SK-N-SH (cell line): ENCODE results near the gene ACSF3. TPM values are rescaled to one million over a fixed set of nuclear protein-coding genes. Genes with fewer than 3 reads are reported as not detected.

Experiments
- CTCF ChIA-PET: fragments of 300-600, 350-600 bp; formaldehyde crosslinking; extraction: SDS; loops from one replicate; lab custom pipeline; 2021; lab: Yijun Ruan, JAX
- POLR2A ChIA-PET: fragments of 350-600 bp; sonication (Branson Sonifier 250); formaldehyde crosslinking; extraction: SDS; loops from one replicate; lab custom pipeline; 2020; ENCODE audit warnings: antibody characterized with exemption, inconsistent platforms; lab: Yijun Ruan, JAX
- DNase-seq: peaks from one replicate; pipeline ENCODE4 v3.0.0; 2012
- H2AFZ ChIP-seq: fragments of 200-600 bp; sonication (generic); 2 replicates; pipeline ENCODE4 v1.8.1; 2016; ENCODE audit warnings: antibody characterized with exemption, mild to moderate bottlenecking, low read depth
- H3F3A ChIP-seq: fragments of 200-600 bp; sonication (generic); replicated peaks from 2 replicates; pipeline ENCODE3; 2016; ENCODE audit warnings: antibody characterized with exemption, mild to moderate bottlenecking; ENCODE audit not compliant: insufficient read depth
- H3K27ac ChIP-seq, 2 experiments: fragments of 200-500 bp in 1 of 2; fragments of 200-600 bp in 1 of 2; sonication (Bioruptor generic) in 1 of 2; sonication (generic), shearing (Covaris generic) in 1 of 2; 2 replicates each; pipeline versions ENCODE4 v1.5.1 to v1.6.1; 2014 to 2016; ENCODE audit warnings: low read depth in 2 of 2, inconsistent platforms in 1 of 2, low read length in 1 of 2, mild to moderate bottlenecking in 1 of 2, mixed read lengths in 1 of 2
- H3K27me3 ChIP-seq: fragments of 200-600 bp; sonication (generic), shearing (Covaris generic); 2 replicates; pipeline ENCODE4 v1.6.1; 2016; ENCODE audit warnings: mixed run types; ENCODE audit not compliant: insufficient read depth
- H3K36me3 ChIP-seq, 2 experiments: fragments of 200-500 bp in 1 of 2; fragments of 200-600 bp in 1 of 2; sonication (Bioruptor generic) in 1 of 2; sonication (generic) in 1 of 2; replicated peaks in 1 of 2; 2 replicates each; pipeline versions ENCODE3 to v1.5.1; 2014 to 2016; ENCODE audit warnings: low read length in 1 of 2, mild to moderate bottlenecking in 1 of 2; ENCODE audit not compliant: insufficient read depth in 2 of 2, control insufficient read depth in 1 of 2
- H3K4me1 ChIP-seq, 2 experiments: fragments of 200-500 bp in 1 of 2; fragments of 200-600 bp in 1 of 2; sonication (Bioruptor generic) in 1 of 2; sonication (generic), shearing (Covaris generic) in 1 of 2; 2 replicates each; pipeline versions ENCODE4 v1.5.1 to v1.6.1; 2014 to 2016; ENCODE audit warnings: low read depth in 1 of 2, low read length in 1 of 2, mixed run types in 1 of 2; ENCODE audit not compliant: insufficient read depth in 2 of 2, control insufficient read depth in 1 of 2
- H3K4me2 ChIP-seq: fragments of 200-600 bp; sonication (generic), shearing (Covaris generic); 2 replicates; pipeline ENCODE4 v1.6.1; 2017; ENCODE audit warnings: mixed run types
- H3K4me3 ChIP-seq, 2 experiments: fragments of 200-500 bp in 1 of 2; fragments of 200-600 bp in 1 of 2; sonication (Bioruptor generic) in 1 of 2; sonication (generic), shearing (Covaris generic) in 1 of 2; 2 replicates each; pipeline versions ENCODE4 v1.5.1 to v1.8.1; 2014 to 2016; ENCODE audit warnings: low read depth in 2 of 2, inconsistent platforms in 1 of 2, low read length in 1 of 2, mild to moderate bottlenecking in 1 of 2, mixed read lengths in 1 of 2, moderate library complexity in 1 of 2
- H3K79me2 ChIP-seq: fragments of 200-600 bp; sonication (generic); 2 replicates; pipeline ENCODE4 v1.8.1; 2017; ENCODE audit warnings: mild to moderate bottlenecking; ENCODE audit not compliant: insufficient read depth
- H3K9ac ChIP-seq: fragments of 200-600 bp; sonication (generic); 2 replicates; pipeline ENCODE4 v1.6.1; 2017; ENCODE audit warnings: mixed run types
- H3K9me2 ChIP-seq: fragments of 200-600 bp; sonication (generic); 2 replicates; pipeline ENCODE4 v1.6.1; 2017; ENCODE audit warnings: mixed run types
- H3K9me3 ChIP-seq: fragments of 200-600 bp; sonication (generic); 2 replicates; pipeline ENCODE4 v1.6.1; 2017; ENCODE audit warnings: mixed run types, mild to moderate bottlenecking, moderate library complexity
- H4K20me1 ChIP-seq: fragments of 200-600 bp; sonication (generic); 2 replicates; pipeline ENCODE4 v1.6.1; 2017; ENCODE audit warnings: mild to moderate bottlenecking, mixed run types; ENCODE audit not compliant: insufficient read depth
- ELF1 ChIP-seq: IDR thresholded peaks from 2 replicates; pipeline ENCODE4 v1.4.0; 2012
- EZH2phosphoT487 ChIP-seq: fragments of 200-600 bp; sonication (generic); IDR thresholded peaks from 2 replicates; pipeline ENCODE4 v1.6.1; 2017; ENCODE audit warnings: low read depth, mixed run types, mild to moderate bottlenecking, antibody characterized with exemption, moderate library complexity, borderline replicate concordance
- GATA2 ChIP-seq: sonication (generic); formaldehyde crosslinking; IDR thresholded peaks from 2 replicates; pipeline ENCODE4 v1.5.0; 2020; ENCODE audit warnings: mild to moderate bottlenecking, missing genetic modification reagents
- MEF2A ChIP-seq: IDR thresholded peaks from 2 replicates; pipeline ENCODE4 v1.4.0; 2012; ENCODE audit warnings: low read depth, borderline replicate concordance
- NRF1 ChIP-seq: IDR thresholded peaks from 2 replicates; pipeline ENCODE4 v1.6.1; 2012; ENCODE audit warnings: low read depth, mild to moderate bottlenecking, low read length
- RCOR1 ChIP-seq: fragments of 150-350 bp; IDR thresholded peaks from 2 replicates; pipeline ENCODE4 v1.6.1; 2017; ENCODE audit warnings: antibody characterized with exemption, low read length
- SMC3 ChIP-seq: IDR thresholded peaks from 2 replicates; pipeline ENCODE4 v1.6.1; 2012; ENCODE audit warnings: low read depth, low read length, improper control_type of control experiment
- TEAD4 ChIP-seq: IDR thresholded peaks from 2 replicates; pipeline ENCODE4 v1.4.0; 2012; ENCODE audit warnings: mild to moderate bottlenecking, borderline replicate concordance; ENCODE audit not compliant: insufficient read depth
- YY1 ChIP-seq: IDR thresholded peaks from 2 replicates; pipeline ENCODE4 v1.4.0; 2012; ENCODE audit warnings: low read depth, mild to moderate bottlenecking
- WGBS: methylation state at CpG from one replicate; pipeline ENCODE4 v1.1.6; 2017; ENCODE audit warnings: low lambda C conversion rate; 5-methylcytosine and 5-hydroxymethylcytosine counted together
- polyA plus RNA-seq, 3 experiments: library from polyadenylated mRNA; depleted of rRNA; stranded (reverse); fragments of >200 nt; gene quantifications; 2 replicates each; pipeline ENCODE4 v1.2.3, GENCODE V29; 2012
- TF ChIP-seq, protein P1 (sequence below): fragments of 150-350 bp; IDR thresholded peaks from 2 replicates; pipeline ENCODE4 v1.6.1; 2016; ENCODE audit warnings: mild to moderate bottlenecking, low read depth, low read length
- TF ChIP-seq, protein P2 (sequence below): IDR thresholded peaks from 2 replicates; pipeline ENCODE4 v1.6.1; 2012; ENCODE audit warnings: mild to moderate bottlenecking, low read depth, low read length, moderate library complexity
- TF ChIP-seq, protein P3 (sequence below): IDR thresholded peaks from 2 replicates; pipeline ENCODE4 v1.4.0; 2012; ENCODE audit warnings: low read depth, borderline replicate concordance
- TF ChIP-seq, protein P4 (sequence below): fragments of 200-600 bp; sonication (generic); IDR thresholded peaks from 2 replicates; pipeline ENCODE4 v1.6.1; 2017; ENCODE audit warnings: antibody characterized with exemption, mild to moderate bottlenecking, moderate library complexity
- TF ChIP-seq, protein P5 (sequence below): IDR thresholded peaks from 2 replicates; pipeline ENCODE4; 2012

ACSF3 gene
- polyA plus RNA-seq, 1 of the 3 experiments (the other 2 are of a cell fraction): 18.8 TPM

DNA sequence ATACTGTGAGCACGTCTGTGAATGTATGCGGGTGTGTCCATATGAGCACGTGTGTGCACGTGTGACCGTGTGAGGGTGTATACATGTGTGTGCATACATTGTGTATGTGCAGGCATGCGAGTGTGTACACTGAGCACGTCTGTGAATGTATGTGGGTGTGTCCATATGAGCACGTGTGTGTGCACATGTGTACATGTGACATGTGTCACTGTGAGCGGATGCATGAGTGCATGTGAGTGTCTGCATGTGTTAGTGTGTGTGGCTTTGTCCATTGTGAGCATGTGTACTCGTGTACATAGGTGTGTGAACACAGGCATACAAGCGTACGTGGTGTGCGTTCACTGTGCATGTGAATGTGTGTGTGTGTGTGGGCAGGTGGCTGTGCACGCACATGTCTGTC is 17.5 kb upstream of the ACSF3 start (continued):
- TF ChIP-seq, protein P1, sequence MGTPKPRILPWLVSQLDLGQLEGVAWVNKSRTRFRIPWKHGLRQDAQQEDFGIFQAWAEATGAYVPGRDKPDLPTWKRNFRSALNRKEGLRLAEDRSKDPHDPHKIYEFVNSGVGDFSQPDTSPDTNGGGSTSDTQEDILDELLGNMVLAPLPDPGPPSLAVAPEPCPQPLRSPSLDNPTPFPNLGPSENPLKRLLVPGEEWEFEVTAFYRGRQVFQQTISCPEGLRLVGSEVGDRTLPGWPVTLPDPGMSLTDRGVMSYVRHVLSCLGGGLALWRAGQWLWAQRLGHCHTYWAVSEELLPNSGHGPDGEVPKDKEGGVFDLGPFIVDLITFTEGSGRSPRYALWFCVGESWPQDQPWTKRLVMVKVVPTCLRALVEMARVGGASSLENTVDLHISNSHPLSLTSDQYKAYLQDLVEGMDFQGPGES: no peak
- no peak for TF ChIP-seq MEF2A
- TF ChIP-seq, protein P2, sequence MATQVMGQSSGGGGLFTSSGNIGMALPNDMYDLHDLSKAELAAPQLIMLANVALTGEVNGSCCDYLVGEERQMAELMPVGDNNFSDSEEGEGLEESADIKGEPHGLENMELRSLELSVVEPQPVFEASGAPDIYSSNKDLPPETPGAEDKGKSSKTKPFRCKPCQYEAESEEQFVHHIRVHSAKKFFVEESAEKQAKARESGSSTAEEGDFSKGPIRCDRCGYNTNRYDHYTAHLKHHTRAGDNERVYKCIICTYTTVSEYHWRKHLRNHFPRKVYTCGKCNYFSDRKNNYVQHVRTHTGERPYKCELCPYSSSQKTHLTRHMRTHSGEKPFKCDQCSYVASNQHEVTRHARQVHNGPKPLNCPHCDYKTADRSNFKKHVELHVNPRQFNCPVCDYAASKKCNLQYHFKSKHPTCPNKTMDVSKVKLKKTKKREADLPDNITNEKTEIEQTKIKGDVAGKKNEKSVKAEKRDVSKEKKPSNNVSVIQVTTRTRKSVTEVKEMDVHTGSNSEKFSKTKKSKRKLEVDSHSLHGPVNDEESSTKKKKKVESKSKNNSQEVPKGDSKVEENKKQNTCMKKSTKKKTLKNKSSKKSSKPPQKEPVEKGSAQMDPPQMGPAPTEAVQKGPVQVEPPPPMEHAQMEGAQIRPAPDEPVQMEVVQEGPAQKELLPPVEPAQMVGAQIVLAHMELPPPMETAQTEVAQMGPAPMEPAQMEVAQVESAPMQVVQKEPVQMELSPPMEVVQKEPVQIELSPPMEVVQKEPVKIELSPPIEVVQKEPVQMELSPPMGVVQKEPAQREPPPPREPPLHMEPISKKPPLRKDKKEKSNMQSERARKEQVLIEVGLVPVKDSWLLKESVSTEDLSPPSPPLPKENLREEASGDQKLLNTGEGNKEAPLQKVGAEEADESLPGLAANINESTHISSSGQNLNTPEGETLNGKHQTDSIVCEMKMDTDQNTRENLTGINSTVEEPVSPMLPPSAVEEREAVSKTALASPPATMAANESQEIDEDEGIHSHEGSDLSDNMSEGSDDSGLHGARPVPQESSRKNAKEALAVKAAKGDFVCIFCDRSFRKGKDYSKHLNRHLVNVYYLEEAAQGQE: no peak

DNA sequence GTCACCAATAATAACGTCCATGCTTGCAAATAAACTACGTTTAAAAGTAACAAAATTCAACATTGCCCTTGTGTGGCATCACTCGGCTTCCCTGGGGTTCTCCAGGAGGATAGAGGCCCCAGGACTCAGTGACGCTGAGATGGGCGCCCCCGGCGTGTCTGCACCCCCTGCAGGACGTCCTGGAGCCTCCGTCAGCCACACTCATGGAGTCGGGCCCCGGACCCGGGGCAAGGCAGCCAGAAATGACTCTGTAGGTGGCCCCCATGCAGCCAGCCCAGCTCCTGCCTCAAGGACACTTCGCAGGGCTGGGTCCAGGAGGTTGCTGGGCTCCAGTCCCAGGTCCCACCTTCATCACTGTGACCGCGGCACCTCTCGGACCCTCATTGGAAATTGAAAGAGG is 16.6 kb upstream of the ACSF3 start:
- H3F3A ChIP-seq: peaks cover 22% of the 10 kb centered on the region
- ChIA-PET POLR2A (no interaction called here), CTCF (no interaction called here)
- no peak overlapping the region for H2AFZ ChIP-seq
- TF ChIP-seq YY1 (no peak), ELF1 (no peak)
- TF ChIP-seq, protein P3, sequence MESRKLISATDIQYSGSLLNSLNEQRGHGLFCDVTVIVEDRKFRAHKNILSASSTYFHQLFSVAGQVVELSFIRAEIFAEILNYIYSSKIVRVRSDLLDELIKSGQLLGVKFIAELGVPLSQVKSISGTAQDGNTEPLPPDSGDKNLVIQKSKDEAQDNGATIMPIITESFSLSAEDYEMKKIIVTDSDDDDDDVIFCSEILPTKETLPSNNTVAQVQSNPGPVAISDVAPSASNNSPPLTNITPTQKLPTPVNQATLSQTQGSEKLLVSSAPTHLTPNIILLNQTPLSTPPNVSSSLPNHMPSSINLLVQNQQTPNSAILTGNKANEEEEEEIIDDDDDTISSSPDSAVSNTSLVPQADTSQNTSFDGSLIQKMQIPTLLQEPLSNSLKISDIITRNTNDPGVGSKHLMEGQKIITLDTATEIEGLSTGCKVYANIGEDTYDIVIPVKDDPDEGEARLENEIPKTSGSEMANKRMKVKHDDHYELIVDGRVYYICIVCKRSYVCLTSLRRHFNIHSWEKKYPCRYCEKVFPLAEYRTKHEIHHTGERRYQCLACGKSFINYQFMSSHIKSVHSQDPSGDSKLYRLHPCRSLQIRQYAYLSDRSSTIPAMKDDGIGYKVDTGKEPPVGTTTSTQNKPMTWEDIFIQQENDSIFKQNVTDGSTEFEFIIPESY: no peak
- no peak overlapping the region for H3K4me3 ChIP-seq
- 70% methylated on average over 11 of the region's 16 CpGs for WGBS
- H3K4me1 ChIP-seq: peaks cover 0 to 18% of the 10 kb centered on the region in 2 experiments; a peak in 1 of 4 replicates
- no peak for DNase-seq
- no peak overlapping the region for H3K9ac ChIP-seq
- no peaks in the 10 kb centered on the region for H3K36me3 ChIP-seq
- no peaks in the 10 kb centered on the region for H3K79me2 ChIP-seq
- H3K4me2 ChIP-seq: no peak overlapping the region
- H3K27me3 ChIP-seq: no peaks in the 10 kb centered on the region; the same call in 1 of the 2 replicates
- no peaks in the 10 kb centered on the region for H4K20me1 ChIP-seq
- no peaks in the 10 kb centered on the region for H3K9me3 ChIP-seq
- no peak overlapping the region for H3K27ac ChIP-seq
- H3K9me2 ChIP-seq: no peaks in the 10 kb centered on the region

DNA sequence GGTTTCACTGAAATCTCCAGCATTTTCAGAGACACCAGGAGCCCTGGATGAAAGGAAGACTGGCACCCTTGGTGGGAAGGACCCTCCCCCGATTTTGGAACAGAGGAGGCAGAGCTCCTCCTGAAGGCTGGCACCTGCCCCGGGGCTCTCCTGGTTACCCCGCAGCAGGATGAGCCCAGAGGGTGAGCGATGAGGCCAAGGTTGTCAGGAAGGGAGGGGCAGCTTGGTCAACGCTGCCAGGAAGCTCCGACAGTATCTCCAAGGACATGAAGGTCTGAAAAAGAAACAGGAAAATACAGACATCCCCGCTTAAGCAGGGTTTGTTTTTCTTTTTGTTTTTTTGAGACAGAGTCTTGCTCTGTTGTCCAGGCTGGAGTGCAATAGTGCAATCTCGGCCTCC is 15.5 kb upstream of the ACSF3 start:
- CTCF ChIA-PET: no interaction called here
- TF ChIP-seq, protein P1: no peak
- no peak for TF ChIP-seq MEF2A
- TF ChIP-seq GATA2 (CRISPR knock-in tag): no peak
- no peak for TF ChIP-seq EZH2phosphoT487
- no peak for TF ChIP-seq SMC3
- TF ChIP-seq, protein P4, sequence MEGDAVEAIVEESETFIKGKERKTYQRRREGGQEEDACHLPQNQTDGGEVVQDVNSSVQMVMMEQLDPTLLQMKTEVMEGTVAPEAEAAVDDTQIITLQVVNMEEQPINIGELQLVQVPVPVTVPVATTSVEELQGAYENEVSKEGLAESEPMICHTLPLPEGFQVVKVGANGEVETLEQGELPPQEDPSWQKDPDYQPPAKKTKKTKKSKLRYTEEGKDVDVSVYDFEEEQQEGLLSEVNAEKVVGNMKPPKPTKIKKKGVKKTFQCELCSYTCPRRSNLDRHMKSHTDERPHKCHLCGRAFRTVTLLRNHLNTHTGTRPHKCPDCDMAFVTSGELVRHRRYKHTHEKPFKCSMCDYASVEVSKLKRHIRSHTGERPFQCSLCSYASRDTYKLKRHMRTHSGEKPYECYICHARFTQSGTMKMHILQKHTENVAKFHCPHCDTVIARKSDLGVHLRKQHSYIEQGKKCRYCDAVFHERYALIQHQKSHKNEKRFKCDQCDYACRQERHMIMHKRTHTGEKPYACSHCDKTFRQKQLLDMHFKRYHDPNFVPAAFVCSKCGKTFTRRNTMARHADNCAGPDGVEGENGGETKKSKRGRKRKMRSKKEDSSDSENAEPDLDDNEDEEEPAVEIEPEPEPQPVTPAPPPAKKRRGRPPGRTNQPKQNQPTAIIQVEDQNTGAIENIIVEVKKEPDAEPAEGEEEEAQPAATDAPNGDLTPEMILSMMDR: no peak
- no peak for TF ChIP-seq TEAD4
- no peak for TF ChIP-seq RCOR1
- no peak for TF ChIP-seq NRF1
- TF ChIP-seq, protein P5, sequence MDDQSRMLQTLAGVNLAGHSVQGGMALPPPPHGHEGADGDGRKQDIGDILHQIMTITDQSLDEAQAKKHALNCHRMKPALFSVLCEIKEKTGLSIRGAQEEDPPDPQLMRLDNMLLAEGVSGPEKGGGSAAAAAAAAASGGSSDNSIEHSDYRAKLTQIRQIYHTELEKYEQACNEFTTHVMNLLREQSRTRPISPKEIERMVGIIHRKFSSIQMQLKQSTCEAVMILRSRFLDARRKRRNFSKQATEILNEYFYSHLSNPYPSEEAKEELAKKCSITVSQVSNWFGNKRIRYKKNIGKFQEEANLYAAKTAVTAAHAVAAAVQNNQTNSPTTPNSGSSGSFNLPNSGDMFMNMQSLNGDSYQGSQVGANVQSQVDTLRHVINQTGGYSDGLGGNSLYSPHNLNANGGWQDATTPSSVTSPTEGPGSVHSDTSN: no peak

More for the DNA sequence above, 15.5 kb upstream of the ACSF3 start:
- H3K4me1 ChIP-seq: peaks cover 0 to 8% of the 10 kb centered on the region in 2 experiments; a peak in 1 of 4 replicates
- POLR2A ChIA-PET: no interaction called here
- no peaks in the 10 kb centered on the region for H3K79me2 ChIP-seq
- H3K9ac ChIP-seq: no peak overlapping the region
- no peaks in the 10 kb centered on the region for H3K9me3 ChIP-seq
- H4K20me1 ChIP-seq: no peaks in the 10 kb centered on the region
- whole genome bisulfite sequencing: 57% methylated on average over 8 of the region's 8 CpGs
- no peak overlapping the region for H3K4me3 ChIP-seq
- H2AFZ ChIP-seq: no peak overlapping the region
- no peaks in the 10 kb centered on the region for H3K36me3 ChIP-seq
- peaks cover 22% of the 10 kb centered on the region for H3F3A ChIP-seq
- no peaks in the 10 kb centered on the region for H3K9me2 ChIP-seq
- no peak for DNase-seq
- H3K27ac ChIP-seq: no peak overlapping the region
- no peak overlapping the region for H3K4me2 ChIP-seq
- no peaks in the 10 kb centered on the region; the same call in 1 of the 2 replicates for H3K27me3 ChIP-seq
